Measurements from ENCODE around the gene RBM8A.

The RBM8A gene

DNA sequence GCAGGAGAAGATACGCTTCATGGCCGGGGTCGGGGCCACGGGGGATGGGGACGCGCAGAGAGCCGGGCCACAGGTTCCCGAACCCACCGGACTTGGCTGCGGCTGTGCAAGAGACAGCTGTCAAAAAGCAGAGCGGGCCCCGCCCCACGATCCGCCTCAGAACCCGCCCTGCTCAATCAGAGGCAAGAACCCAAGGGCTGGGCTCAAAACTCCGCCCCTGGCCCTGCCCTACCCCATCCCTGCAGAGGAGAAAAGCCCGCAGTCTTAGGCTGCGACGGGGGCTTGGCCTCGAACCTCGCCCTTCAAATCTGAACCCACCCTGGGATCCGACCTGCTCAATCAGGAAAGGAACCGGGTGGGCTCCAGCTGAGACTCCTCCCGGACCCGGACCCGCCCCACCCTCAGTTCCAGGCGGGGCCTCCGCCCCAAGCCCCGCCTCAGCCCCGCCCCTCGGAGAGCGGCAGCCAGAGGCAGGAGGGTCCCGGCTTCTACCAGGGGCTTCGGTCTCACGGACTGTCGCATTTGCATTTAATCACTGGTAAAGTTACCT is 41.5 kb downstream of the RBM8A start, which contains the start of gene ANKRD35:
ANKRD35 (minus strand) TSS at position 129 of the 550 bp plus-strand sequence; CDS start at position 21, 108 bp downstream.
- Histone ChIP-seq H3K9me3 (ENCODE audit: control insufficient read depth, insufficient read depth, low read depth, low read length) (no peaks in the 10 kb centered on the region), H3K36me3 (ENCODE audit: control insufficient read depth in 2 of 2, insufficient read depth in 1 of 2, low read length in 2 of 2) (no peaks in the 10 kb centered on the region), H3K4me3 (ENCODE audit: low read depth, low read length) (peak within 1 kb of the TSS; percentile 70), H3K27ac (ENCODE audit: extremely low read depth, low read depth, low read length) (no peak within 1 kb of the TSS), H3K4me1 (ENCODE audit: control insufficient read depth, insufficient read depth, low read length) (peaks cover 4% of the 10 kb centered on the region)
- CTCF ChIA-PET, result interaction anchor here (0.6 to 11.9 kb wide), 7 partner anchors 10 to 121 kb away, joined by 3 to 222 read pairs (median 4); partner anchors contain the start of genes ITGA10 and PIAS3
- POLR2A ChIA-PET, result interaction anchor here (0.6 to 1.5 kb wide), 4 partner anchors 26 to 78 kb away, joined by 3 to 5 read pairs (median 3); partner anchors contain the start of genes ANKRD34A and POLR3GL
- TF ChIP-seq SP2 (tag by site-specific recombination; IDR thresholded peaks at IDR 0.05), result peak; percentile 90
- TF ChIP-seq, protein P1, sequence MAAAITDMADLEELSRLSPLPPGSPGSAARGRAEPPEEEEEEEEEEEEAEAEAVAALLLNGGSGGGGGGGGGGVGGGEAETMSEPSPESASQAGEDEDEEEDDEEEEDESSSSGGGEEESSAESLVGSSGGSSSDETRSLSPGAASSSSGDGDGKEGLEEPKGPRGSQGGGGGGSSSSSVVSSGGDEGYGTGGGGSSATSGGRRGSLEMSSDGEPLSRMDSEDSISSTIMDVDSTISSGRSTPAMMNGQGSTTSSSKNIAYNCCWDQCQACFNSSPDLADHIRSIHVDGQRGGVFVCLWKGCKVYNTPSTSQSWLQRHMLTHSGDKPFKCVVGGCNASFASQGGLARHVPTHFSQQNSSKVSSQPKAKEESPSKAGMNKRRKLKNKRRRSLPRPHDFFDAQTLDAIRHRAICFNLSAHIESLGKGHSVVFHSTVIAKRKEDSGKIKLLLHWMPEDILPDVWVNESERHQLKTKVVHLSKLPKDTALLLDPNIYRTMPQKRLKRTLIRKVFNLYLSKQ (tag by site-specific recombination; IDR thresholded peaks at IDR 0.05; ENCODE audit: borderline replicate concordance), result no peak
- no peak for TF ChIP-seq ZNF596 (tag by site-specific recombination; IDR thresholded peaks at IDR 0.05)
- no peak for TF ChIP-seq ZNF112 (tag by site-specific recombination; IDR thresholded peaks at IDR 0.05)
- no peak for TF ChIP-seq ZNF768 (tag by site-specific recombination; IDR thresholded peaks at IDR 0.05)
- TF ChIP-seq ZNF157 (tag by site-specific recombination; IDR thresholded peaks at IDR 0.05), result no peak
- TF ChIP-seq, protein P2, sequence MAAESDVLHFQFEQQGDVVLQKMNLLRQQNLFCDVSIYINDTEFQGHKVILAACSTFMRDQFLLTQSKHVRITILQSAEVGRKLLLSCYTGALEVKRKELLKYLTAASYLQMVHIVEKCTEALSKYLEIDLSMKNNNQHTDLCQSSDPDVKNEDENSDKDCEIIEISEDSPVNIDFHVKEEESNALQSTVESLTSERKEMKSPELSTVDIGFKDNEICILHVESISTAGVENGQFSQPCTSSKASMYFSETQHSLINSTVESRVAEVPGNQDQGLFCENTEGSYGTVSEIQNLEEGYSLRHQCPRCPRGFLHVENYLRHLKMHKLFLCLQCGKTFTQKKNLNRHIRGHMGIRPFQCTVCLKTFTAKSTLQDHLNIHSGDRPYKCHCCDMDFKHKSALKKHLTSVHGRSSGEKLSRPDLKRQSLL (tag by site-specific recombination; IDR thresholded peaks at IDR 0.05), result no peak
- no peak for TF ChIP-seq ZBTB1 (tag by site-specific recombination; IDR thresholded peaks at IDR 0.05)
- TF ChIP-seq ZNF350 (tag by site-specific recombination; IDR thresholded peaks at IDR 0.05), result no peak
- TF ChIP-seq ZFP69B (tag by site-specific recombination; IDR thresholded peaks at IDR 0.05), result no peak
- peak; percentile 35; the same call in 1 of the 2 replicates for TF ChIP-seq FEZF1 (tag by site-specific recombination; IDR thresholded peaks at IDR 0.05)
- no peak for TF ChIP-seq ZNF600 (tag by site-specific recombination; IDR thresholded peaks at IDR 0.05)
- TF ChIP-seq, protein P3, sequence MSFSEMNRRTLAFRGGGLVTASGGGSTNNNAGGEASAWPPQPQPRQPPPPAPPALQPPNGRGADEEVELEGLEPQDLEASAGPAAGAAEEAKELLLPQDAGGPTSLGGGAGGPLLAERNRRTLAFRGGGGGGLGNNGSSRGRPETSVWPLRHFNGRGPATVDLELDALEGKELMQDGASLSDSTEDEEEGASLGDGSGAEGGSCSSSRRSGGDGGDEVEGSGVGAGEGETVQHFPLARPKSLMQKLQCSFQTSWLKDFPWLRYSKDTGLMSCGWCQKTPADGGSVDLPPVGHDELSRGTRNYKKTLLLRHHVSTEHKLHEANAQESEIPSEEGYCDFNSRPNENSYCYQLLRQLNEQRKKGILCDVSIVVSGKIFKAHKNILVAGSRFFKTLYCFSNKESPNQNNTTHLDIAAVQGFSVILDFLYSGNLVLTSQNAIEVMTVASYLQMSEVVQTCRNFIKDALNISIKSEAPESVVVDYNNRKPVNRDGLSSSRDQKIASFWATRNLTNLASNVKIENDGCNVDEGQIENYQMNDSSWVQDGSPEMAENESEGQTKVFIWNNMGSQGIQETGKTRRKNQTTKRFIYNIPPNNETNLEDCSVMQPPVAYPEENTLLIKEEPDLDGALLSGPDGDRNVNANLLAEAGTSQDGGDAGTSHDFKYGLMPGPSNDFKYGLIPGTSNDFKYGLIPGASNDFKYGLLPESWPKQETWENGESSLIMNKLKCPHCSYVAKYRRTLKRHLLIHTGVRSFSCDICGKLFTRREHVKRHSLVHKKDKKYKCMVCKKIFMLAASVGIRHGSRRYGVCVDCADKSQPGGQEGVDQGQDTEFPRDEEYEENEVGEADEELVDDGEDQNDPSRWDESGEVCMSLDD (tag by site-specific recombination; IDR thresholded peaks at IDR 0.05), result no peak
- TF ChIP-seq SCRT1 (tag by site-specific recombination; IDR thresholded peaks at IDR 0.05; ENCODE audit: borderline replicate concordance), result no peak
- TF ChIP-seq, protein P4, sequence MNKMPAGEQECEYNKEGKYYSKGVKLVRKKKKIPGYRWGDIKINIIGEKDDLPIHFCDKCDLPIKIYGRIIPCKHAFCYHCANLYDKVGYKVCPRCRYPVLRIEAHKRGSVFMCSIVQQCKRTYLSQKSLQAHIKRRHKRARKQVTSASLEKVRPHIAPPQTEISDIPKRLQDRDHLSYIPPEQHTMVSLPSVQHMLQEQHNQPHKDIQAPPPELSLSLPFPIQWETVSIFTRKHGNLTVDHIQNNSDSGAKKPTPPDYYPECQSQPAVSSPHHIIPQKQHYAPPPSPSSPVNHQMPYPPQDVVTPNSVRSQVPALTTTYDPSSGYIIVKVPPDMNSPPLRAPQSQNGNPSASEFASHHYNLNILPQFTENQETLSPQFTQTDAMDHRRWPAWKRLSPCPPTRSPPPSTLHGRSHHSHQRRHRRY (tag by site-specific recombination; IDR thresholded peaks at IDR 0.05), result no peak
- 0 out of 2 replicates have a peak, but pooled peaks have one; percentile 29 for TF ChIP-seq GLIS2 (tag by site-specific recombination; IDR thresholded peaks at IDR 0.05)
- no peak for TF ChIP-seq HOXC10 (CRISPR knock-in tag; IDR thresholded peaks at IDR 0.05)
- TF ChIP-seq, protein P5, sequence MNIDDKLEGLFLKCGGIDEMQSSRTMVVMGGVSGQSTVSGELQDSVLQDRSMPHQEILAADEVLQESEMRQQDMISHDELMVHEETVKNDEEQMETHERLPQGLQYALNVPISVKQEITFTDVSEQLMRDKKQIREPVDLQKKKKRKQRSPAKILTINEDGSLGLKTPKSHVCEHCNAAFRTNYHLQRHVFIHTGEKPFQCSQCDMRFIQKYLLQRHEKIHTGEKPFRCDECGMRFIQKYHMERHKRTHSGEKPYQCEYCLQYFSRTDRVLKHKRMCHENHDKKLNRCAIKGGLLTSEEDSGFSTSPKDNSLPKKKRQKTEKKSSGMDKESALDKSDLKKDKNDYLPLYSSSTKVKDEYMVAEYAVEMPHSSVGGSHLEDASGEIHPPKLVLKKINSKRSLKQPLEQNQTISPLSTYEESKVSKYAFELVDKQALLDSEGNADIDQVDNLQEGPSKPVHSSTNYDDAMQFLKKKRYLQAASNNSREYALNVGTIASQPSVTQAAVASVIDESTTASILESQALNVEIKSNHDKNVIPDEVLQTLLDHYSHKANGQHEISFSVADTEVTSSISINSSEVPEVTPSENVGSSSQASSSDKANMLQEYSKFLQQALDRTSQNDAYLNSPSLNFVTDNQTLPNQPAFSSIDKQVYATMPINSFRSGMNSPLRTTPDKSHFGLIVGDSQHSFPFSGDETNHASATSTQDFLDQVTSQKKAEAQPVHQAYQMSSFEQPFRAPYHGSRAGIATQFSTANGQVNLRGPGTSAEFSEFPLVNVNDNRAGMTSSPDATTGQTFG (tag by site-specific recombination; IDR thresholded peaks at IDR 0.05; ENCODE audit: borderline replicate concordance), result no peak
- TF ChIP-seq WT1 (tag by site-specific recombination; IDR thresholded peaks at IDR 0.05), result no peak
- no peak for TF ChIP-seq ZNF747 (tag by site-specific recombination; IDR thresholded peaks at IDR 0.05)
- no peak for TF ChIP-seq ZNF792 (tag by site-specific recombination; IDR thresholded peaks at IDR 0.05)
- no peak for TF ChIP-seq ZNF302 (tag by site-specific recombination; IDR thresholded peaks at IDR 0.05; ENCODE audit: low read depth)
- peak; percentile 43; the same call in 1 of the 2 replicates for TF ChIP-seq KLF9 (tag by site-specific recombination; IDR thresholded peaks at IDR 0.05; ENCODE audit: low read depth)
- no peak for TF ChIP-seq ZNF311 (tag by site-specific recombination; IDR thresholded peaks at IDR 0.05; ENCODE audit: borderline replicate concordance)
- no peak for TF ChIP-seq SETDB1 (IDR thresholded peaks at IDR 0.05; ENCODE audit: insufficient read length, low read length)
- TF ChIP-seq, protein P6, sequence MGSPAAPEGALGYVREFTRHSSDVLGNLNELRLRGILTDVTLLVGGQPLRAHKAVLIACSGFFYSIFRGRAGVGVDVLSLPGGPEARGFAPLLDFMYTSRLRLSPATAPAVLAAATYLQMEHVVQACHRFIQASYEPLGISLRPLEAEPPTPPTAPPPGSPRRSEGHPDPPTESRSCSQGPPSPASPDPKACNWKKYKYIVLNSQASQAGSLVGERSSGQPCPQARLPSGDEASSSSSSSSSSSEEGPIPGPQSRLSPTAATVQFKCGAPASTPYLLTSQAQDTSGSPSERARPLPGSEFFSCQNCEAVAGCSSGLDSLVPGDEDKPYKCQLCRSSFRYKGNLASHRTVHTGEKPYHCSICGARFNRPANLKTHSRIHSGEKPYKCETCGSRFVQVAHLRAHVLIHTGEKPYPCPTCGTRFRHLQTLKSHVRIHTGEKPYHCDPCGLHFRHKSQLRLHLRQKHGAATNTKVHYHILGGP (tag by site-specific recombination; IDR thresholded peaks at IDR 0.05), result no peak
- TF ChIP-seq KLF1 (tag by site-specific recombination; IDR thresholded peaks at IDR 0.05), result peak; percentile 84
- TF ChIP-seq ZNF664 (tag by site-specific recombination; IDR thresholded peaks at IDR 0.05), result no peak
- peak; percentile 93 for TF ChIP-seq SP3 (tag by site-specific recombination; IDR thresholded peaks at IDR 0.05)
